ENCODE measurements around the gene PAK4.

- TF ChIP-seq TAF1 (IDR thresholded peaks at IDR 0.05; ENCODE audit: borderline replicate concordance, low read depth, low read length), result no peak
- TF ChIP-seq ELK1 (IDR thresholded peaks at IDR 0.05; ENCODE audit: low read depth, low read length), result no peak
- TF ChIP-seq CTCF (IDR thresholded peaks at IDR 0.05 in 2 of 3, conservative IDR thresholded peaks at IDR 0.05 in 1 of 3; ENCODE audit: control insufficient read depth in 2 of 3, extremely low read depth in 1 of 3, insufficient read depth in 1 of 3, low read depth in 3 of 3, low read length in 3 of 3), result no peak
- no peak for TF ChIP-seq EZH2 (IDR thresholded peaks at IDR 0.05; ENCODE audit: borderline replicate concordance, control insufficient read depth, low read depth, low read length)
- TF ChIP-seq EP300 (IDR thresholded peaks at IDR 0.05; ENCODE audit: borderline replicate concordance in 1 of 2, control insufficient read depth in 1 of 2, low read depth in 2 of 2, low read length in 2 of 2), result no peak
- TF ChIP-seq TCF7 (IDR thresholded peaks at IDR 0.05; ENCODE audit: borderline replicate concordance), result no peak
- TF ChIP-seq POLR2A (IDR thresholded peaks at IDR 0.05; ENCODE audit: low read depth, low read length), result no peak
- no peak for TF ChIP-seq MYC (IDR thresholded peaks at IDR 0.05; ENCODE audit: insufficient read depth, insufficient read length, insufficient replicate concordance, low read length, severe bottlenecking)
- no peak for TF ChIP-seq SP1 (IDR thresholded peaks at IDR 0.05; ENCODE audit: low read depth, low read length)
- TF ChIP-seq GABPA (IDR thresholded peaks at IDR 0.05; ENCODE audit: low read depth), result no peak
- no peak for TF ChIP-seq BRCA1 (IDR thresholded peaks at IDR 0.05; ENCODE audit: low read depth, low read length)
- TF ChIP-seq ZBTB11 (CRISPR knock-in tag; IDR thresholded peaks at IDR 0.05), result no peak
- no peak for TF ChIP-seq NKRF (conservative IDR thresholded peaks at IDR 0.05)
- TF ChIP-seq SREBF1 (IDR thresholded peaks at IDR 0.05; ENCODE audit: low read length), result no peak
These were observed 21.3 kb downstream of the PAK4 start for GRCh38 chr19:39146686-39147450.
